ENCODE measurements around the gene SUSD1.

Gene SUSD1

DNA sequence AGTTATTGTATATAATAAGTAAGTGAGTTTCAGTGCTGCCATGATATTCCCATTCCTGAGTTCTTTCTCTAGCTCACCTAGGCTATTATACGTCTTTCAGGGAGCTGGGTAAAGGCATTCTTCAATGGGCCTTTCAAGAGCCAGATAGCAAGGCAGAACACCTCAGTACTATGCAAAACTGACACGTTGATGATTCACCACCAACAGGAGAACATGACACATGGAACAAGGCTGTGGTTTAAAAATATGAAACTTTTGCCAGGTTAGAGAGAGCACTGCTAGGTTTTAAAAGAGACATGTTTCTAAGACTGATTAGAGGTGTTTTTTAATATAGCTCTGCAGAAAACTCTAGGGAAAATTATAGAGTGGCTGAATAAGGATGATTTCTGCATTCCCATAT is 182.6 kb downstream of the SUSD1 start:
- peaks cover 5% of the 10 kb centered on the region for H3K4me1 ChIP-seq (ENCODE audit: control insufficient read depth, insufficient read depth, low read length)

DNA sequence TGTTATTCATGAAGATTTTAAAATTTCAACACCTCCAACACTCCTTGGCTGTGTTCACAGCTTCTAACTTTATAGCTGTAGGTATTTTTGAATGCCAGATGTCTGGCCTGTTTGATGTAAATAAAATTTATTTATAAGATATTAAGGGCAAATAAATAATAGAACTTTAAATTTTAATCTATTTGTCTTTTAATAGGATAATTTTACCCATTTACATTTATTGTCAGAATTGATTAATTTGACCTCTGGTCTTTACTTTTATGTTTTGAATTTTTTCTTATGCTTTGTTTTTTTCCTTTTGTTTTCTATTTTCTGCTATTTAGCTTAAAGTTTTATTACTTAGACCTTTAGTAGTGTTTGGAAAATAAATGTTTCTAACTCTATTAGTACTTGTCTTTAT is 183.9 kb downstream of the SUSD1 start:
- Histone ChIP-seq H3K27me3 (ENCODE audit: control insufficient read depth, insufficient read depth, low read length) (no peaks in the 10 kb centered on the region), H3K9ac (ENCODE audit: low read length) (no peak overlapping the region), H3K9me3 (ENCODE audit: control insufficient read depth, low read length) (no peaks in the 10 kb centered on the region), H3K36me3 (ENCODE audit: control insufficient read depth, insufficient read depth, low read length) (no peaks in the 10 kb centered on the region), H3K4me3 (ENCODE audit: low read length) (no peak overlapping the region), H3K4me1 (ENCODE audit: control insufficient read depth, insufficient read depth, low read length) (peaks cover 5% of the 10 kb centered on the region)

More for the DNA sequence above, 182.6 kb downstream of the SUSD1 start:
- H3K27me3 ChIP-seq (ENCODE audit: control insufficient read depth, insufficient read depth, low read length), result no peaks in the 10 kb centered on the region
- H3K36me3 ChIP-seq (ENCODE audit: control insufficient read depth, insufficient read depth, low read length), result no peaks in the 10 kb centered on the region
- H3K9me3 ChIP-seq (ENCODE audit: control insufficient read depth, low read length), result no peaks in the 10 kb centered on the region
- H3K4me3 ChIP-seq (ENCODE audit: low read length), result no peak overlapping the region
- H3K9ac ChIP-seq (ENCODE audit: low read length), result no peak overlapping the region

Measured in mucosa of stomach (tissue), 1 donor.